Type B pancreatic cell (in vitro differentiated cells): ENCODE data around the gene ITFG1. TPM values are rescaled to one million over a fixed set of nuclear protein-coding genes. Genes with fewer than 3 reads are reported as not detected.

Experiments used
- DNase-seq: peaks from one replicate; pipeline ENCODE4 v3.0.0; 2021; ENCODE audit warnings: mixed read lengths; ENCODE audit not compliant: unreplicated experiment; ENCODE audit errors: extremely low spot score
- H3K27ac Mint-ChIP-seq: 2 replicates; pipeline ENCODE4 v1.8.0; 2021; ENCODE audit warnings: mild to moderate bottlenecking, mixed read lengths
- H3K27me3 Mint-ChIP-seq: 2 replicates; pipeline ENCODE4 v1.8.0; 2021; ENCODE audit warnings: mixed read lengths
- H3K36me3 Mint-ChIP-seq: 2 replicates; pipeline ENCODE4 v1.8.0; 2021; ENCODE audit warnings: mixed read lengths
- H3K4me1 Mint-ChIP-seq: one replicate; pipeline ENCODE4 v1.8.0; 2021; ENCODE audit warnings: mixed read lengths; ENCODE audit not compliant: unreplicated experiment
- H3K4me3 Mint-ChIP-seq: 2 replicates; pipeline ENCODE4 v1.8.0; 2021; ENCODE audit warnings: mild to moderate bottlenecking, mixed read lengths
- H3K9me3 Mint-ChIP-seq: 2 replicates; pipeline ENCODE4 v1.8.0; 2021; ENCODE audit warnings: mixed read lengths
- CTCF ChIP-seq: fragments of 200-600 bp; sonication (generic); conservative IDR thresholded peaks from 2 replicates; pipeline ENCODE4 v1.5.0; 2021; ENCODE audit warnings: antibody characterized with exemption, mild to moderate bottlenecking
- total RNA-seq: library from RNA; stranded (reverse); gene quantifications from 2 replicates; pipeline ENCODE4 v1.2.1, GENCODE V29; 2021; ENCODE audit warnings: low replicate concordance

The ITFG1 gene
- total RNA-seq, 1 donor from 2014 or later: 47.1 TPM

- no peak overlapping the region for H3K4me3 Mint-ChIP-seq
- no peak overlapping the region for H3K27ac Mint-ChIP-seq
- H3K4me1 Mint-ChIP-seq: peaks cover 20% of the 10 kb centered on the region
- H3K36me3 Mint-ChIP-seq: peaks cover 10% of the 10 kb centered on the region
- no peak for DNase-seq
- no peak for TF ChIP-seq CTCF
- H3K27me3 Mint-ChIP-seq: no peaks in the 10 kb centered on the region
- H3K9me3 Mint-ChIP-seq: no peaks in the 10 kb centered on the region
Observed at GRCh38 chr16:47127541-47127940, 333.3 kb downstream of the ITFG1 start.

- Mint-ChIP-seq H3K4me3 (no peak overlapping the region), H3K27ac (no peak overlapping the region), H3K4me1 (peaks cover 15% of the 10 kb centered on the region), H3K9me3 (no peaks in the 10 kb centered on the region), H3K36me3 (peaks cover 10% of the 10 kb centered on the region), H3K27me3 (no peaks in the 10 kb centered on the region)
- no peak for TF ChIP-seq CTCF
- DNase-seq: no peak
Observed at GRCh38 chr16:47125757-47126156, 335.1 kb downstream of the ITFG1 start.

- Mint-ChIP-seq H3K9me3 (no peaks in the 10 kb centered on the region), H3K4me1 (no peaks in the 10 kb centered on the region), H3K4me3 (no peak overlapping the region), H3K27ac (no peak overlapping the region), H3K36me3 (peaks cover 27% of the 10 kb centered on the region), H3K27me3 (no peaks in the 10 kb centered on the region)
- DNase-seq: no peak
- TF ChIP-seq CTCF: no peak
Observed at GRCh38 chr16:47113130-47113529, 347.7 kb downstream of the ITFG1 start.

- H3K27ac Mint-ChIP-seq: no peak overlapping the region
- H3K27me3 Mint-ChIP-seq: no peaks in the 10 kb centered on the region
- H3K36me3 Mint-ChIP-seq: peaks cover 20% of the 10 kb centered on the region
- H3K9me3 Mint-ChIP-seq: no peaks in the 10 kb centered on the region
- no peak overlapping the region for H3K4me3 Mint-ChIP-seq
- DNase-seq: no peak
- TF ChIP-seq CTCF: peak; percentile 45
- no peaks in the 10 kb centered on the region for H3K4me1 Mint-ChIP-seq
Observed at GRCh38 chr16:47110939-47111338, 349.9 kb downstream of the ITFG1 start.

- no peak for DNase-seq
- Mint-ChIP-seq H3K36me3 (peaks cover 22% of the 10 kb centered on the region), H3K4me1 (no peaks in the 10 kb centered on the region), H3K4me3 (no peak overlapping the region), H3K27ac (no peak overlapping the region), H3K9me3 (no peaks in the 10 kb centered on the region), H3K27me3 (no peaks in the 10 kb centered on the region)
- TF ChIP-seq CTCF: no peak
Observed at GRCh38 chr16:47109361-47109760, 351.5 kb downstream of the ITFG1 start.

Other genes with a start within 250 kb of the ITFG1 start
- 72.9 and 76.1 TPM in 2 replicates for gene PHKB, start 268 bp upstream of the ITFG1 start, total RNA-seq